HEK293 (cell line): ENCODE measurements around the gene SPINK1.
A peak's percentile ranks its signal among the peaks of the same experiment; 100 is the strongest.

Source experiments
- HOXA7 ChIP-seq: sonication (generic); formaldehyde crosslinking; IDR thresholded peaks from 2 replicates; pipeline ENCODE4 v1.8.1; 2022; ENCODE audit warnings: missing genetic modification reagents, borderline replicate concordance
- IKZF3 ChIP-seq: fragments of 450-650 bp; IDR thresholded peaks from 2 replicates; pipeline ENCODE4 v1.5.0; 2018; ENCODE audit warnings: missing biosample characterization, mild to moderate bottlenecking, missing genetic modification characterization, moderate library complexity
- MEIS1 ChIP-seq: sonication (generic); formaldehyde crosslinking; IDR thresholded peaks from 2 replicates; pipeline ENCODE4 v1.8.1; 2022; ENCODE audit warnings: missing genetic modification reagents, mild to moderate bottlenecking, borderline replicate concordance
- YY1 ChIP-seq: fragments of 450-650 bp; formaldehyde crosslinking; IDR thresholded peaks from 2 replicates; pipeline ENCODE4 v1.5.1; 2018; ENCODE audit warnings: missing biosample characterization, missing genetic modification characterization
- YY2 ChIP-seq: fragments of 450-650 bp; formaldehyde crosslinking; IDR thresholded peaks from 2 replicates; pipeline ENCODE4 v1.5.1; 2016; ENCODE audit warnings: missing biosample characterization, missing genetic modification characterization
- ZNF140 ChIP-seq: fragments of 450-650 bp; formaldehyde crosslinking; IDR thresholded peaks from 2 replicates; pipeline ENCODE4 v1.5.1; 2016; ENCODE audit warnings: missing biosample characterization, missing genetic modification characterization
- ZNF629 ChIP-seq: fragments of 450-650 bp; formaldehyde crosslinking; IDR thresholded peaks from 2 replicates; pipeline ENCODE4 v1.5.1; 2017; ENCODE audit warnings: missing biosample characterization, missing genetic modification characterization
- ZNF654 ChIP-seq: fragments of 450-650 bp; formaldehyde crosslinking; IDR thresholded peaks from 2 replicates; pipeline ENCODE4 v1.5.1; 2016; ENCODE audit warnings: low read depth, missing biosample characterization, missing genetic modification characterization
- ZNF664 ChIP-seq: fragments of 450-650 bp; formaldehyde crosslinking; IDR thresholded peaks from 2 replicates; pipeline ENCODE4 v1.5.1; 2016; ENCODE audit warnings: missing biosample characterization, missing genetic modification characterization
- ZNF707 ChIP-seq: fragments of 450-650 bp; formaldehyde crosslinking; IDR thresholded peaks from 2 replicates; pipeline ENCODE4 v1.5.1; 2016; ENCODE audit warnings: missing biosample characterization, missing genetic modification characterization
- ZNF830 ChIP-seq: fragments of 450-650 bp; IDR thresholded peaks from 2 replicates; pipeline ENCODE4 v1.5.0; 2018; ENCODE audit warnings: missing biosample characterization, missing genetic modification characterization, low read depth, mild to moderate bottlenecking, moderate library complexity
- ZXDB ChIP-seq: fragments of 450-650 bp; formaldehyde crosslinking; IDR thresholded peaks from 2 replicates; pipeline ENCODE4 v1.5.1; 2016; ENCODE audit warnings: missing biosample characterization, missing genetic modification characterization
- TF ChIP-seq, protein P1 (sequence below): fragments of 450-650 bp; formaldehyde crosslinking; IDR thresholded peaks from 2 replicates; pipeline ENCODE4 v1.5.1; 2016; ENCODE audit warnings: missing biosample characterization, missing genetic modification characterization, borderline replicate concordance
- TF ChIP-seq, protein P2 (sequence below): fragments of 450-650 bp; formaldehyde crosslinking; IDR thresholded peaks from 2 replicates; pipeline ENCODE4 v1.5.1; 2016; ENCODE audit warnings: missing biosample characterization, missing genetic modification characterization, borderline replicate concordance
- TF ChIP-seq, protein P3 (sequence below): fragments of 450-650 bp; formaldehyde crosslinking; IDR thresholded peaks from 2 replicates; pipeline ENCODE4; 2016; ENCODE audit warnings: missing biosample characterization, missing genetic modification characterization
- TF ChIP-seq, protein P4 (sequence below): fragments of 450-650 bp; formaldehyde crosslinking; IDR thresholded peaks from 2 replicates; pipeline ENCODE4 v1.5.1; 2016; ENCODE audit warnings: missing biosample characterization, missing genetic modification characterization, borderline replicate concordance
- TF ChIP-seq, protein P5 (sequence below): fragments of 450-650 bp; formaldehyde crosslinking; IDR thresholded peaks from 2 replicates; pipeline ENCODE4 v1.5.1; 2017; ENCODE audit warnings: missing biosample characterization, missing genetic modification characterization
- TF ChIP-seq, protein P6 (sequence below): fragments of 450-650 bp; formaldehyde crosslinking; IDR thresholded peaks from 2 replicates; pipeline ENCODE4 v1.5.1; 2016; ENCODE audit warnings: missing biosample characterization, missing genetic modification characterization
- TF ChIP-seq, protein P7 (sequence below): fragments of 450-650 bp; IDR thresholded peaks from 2 replicates; pipeline ENCODE4 v1.5.1; 2018; ENCODE audit warnings: missing biosample characterization, missing genetic modification characterization

The SPINK1 gene

DNA sequence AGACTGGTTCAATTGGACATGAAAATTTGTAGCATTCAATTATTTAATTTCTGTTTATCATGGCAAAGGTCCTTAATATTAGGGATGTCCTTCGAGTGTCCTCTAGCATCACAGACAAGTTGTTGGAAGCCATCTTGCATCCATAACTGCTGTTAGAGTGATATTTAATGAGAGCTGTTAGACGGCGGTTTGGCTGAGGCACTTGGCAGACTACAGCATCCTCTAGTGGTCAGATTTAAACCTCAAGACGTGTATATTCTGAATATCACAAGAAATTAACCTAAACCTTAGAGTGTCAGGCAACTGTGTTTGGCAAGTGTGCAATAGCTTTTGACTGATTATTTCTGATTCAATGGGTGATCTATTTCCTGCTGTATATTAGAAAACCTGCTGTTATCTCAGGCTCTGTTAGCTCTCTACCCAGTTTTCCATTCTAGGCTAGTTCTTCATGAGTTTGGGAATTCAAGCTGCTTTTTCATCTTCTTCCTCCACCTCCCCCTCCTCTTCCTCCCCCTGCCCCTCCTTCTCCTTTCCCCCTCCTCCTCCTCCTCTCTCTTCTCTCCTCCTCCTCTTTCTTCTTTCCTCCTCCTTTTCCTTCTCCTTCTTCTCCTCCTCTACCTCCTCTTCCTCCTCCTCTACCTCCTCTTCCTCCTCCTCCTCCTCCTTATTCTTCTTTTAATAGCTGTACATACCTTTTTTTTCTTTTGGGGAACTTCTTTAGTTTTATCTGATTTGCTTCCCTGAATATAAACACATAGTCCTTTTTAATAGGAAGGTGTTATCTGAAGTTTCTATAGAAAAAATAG, 8.6 kb downstream of the SPINK1 start (continued):
- TF ChIP-seq, protein P1, sequence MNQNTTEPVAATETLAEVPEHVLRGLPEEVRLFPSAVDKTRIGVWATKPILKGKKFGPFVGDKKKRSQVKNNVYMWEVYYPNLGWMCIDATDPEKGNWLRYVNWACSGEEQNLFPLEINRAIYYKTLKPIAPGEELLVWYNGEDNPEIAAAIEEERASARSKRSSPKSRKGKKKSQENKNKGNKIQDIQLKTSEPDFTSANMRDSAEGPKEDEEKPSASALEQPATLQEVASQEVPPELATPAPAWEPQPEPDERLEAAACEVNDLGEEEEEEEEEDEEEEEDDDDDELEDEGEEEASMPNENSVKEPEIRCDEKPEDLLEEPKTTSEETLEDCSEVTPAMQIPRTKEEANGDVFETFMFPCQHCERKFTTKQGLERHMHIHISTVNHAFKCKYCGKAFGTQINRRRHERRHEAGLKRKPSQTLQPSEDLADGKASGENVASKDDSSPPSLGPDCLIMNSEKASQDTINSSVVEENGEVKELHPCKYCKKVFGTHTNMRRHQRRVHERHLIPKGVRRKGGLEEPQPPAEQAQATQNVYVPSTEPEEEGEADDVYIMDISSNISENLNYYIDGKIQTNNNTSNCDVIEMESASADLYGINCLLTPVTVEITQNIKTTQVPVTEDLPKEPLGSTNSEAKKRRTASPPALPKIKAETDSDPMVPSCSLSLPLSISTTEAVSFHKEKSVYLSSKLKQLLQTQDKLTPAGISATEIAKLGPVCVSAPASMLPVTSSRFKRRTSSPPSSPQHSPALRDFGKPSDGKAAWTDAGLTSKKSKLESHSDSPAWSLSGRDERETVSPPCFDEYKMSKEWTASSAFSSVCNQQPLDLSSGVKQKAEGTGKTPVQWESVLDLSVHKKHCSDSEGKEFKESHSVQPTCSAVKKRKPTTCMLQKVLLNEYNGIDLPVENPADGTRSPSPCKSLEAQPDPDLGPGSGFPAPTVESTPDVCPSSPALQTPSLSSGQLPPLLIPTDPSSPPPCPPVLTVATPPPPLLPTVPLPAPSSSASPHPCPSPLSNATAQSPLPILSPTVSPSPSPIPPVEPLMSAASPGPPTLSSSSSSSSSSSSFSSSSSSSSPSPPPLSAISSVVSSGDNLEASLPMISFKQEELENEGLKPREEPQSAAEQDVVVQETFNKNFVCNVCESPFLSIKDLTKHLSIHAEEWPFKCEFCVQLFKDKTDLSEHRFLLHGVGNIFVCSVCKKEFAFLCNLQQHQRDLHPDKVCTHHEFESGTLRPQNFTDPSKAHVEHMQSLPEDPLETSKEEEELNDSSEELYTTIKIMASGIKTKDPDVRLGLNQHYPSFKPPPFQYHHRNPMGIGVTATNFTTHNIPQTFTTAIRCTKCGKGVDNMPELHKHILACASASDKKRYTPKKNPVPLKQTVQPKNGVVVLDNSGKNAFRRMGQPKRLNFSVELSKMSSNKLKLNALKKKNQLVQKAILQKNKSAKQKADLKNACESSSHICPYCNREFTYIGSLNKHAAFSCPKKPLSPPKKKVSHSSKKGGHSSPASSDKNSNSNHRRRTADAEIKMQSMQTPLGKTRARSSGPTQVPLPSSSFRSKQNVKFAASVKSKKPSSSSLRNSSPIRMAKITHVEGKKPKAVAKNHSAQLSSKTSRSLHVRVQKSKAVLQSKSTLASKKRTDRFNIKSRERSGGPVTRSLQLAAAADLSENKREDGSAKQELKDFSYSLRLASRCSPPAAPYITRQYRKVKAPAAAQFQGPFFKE (tag by site-specific recombination), result no peak
- TF ChIP-seq MEIS1 (CRISPR knock-in tag), result no peak
- TF ChIP-seq, protein P2, sequence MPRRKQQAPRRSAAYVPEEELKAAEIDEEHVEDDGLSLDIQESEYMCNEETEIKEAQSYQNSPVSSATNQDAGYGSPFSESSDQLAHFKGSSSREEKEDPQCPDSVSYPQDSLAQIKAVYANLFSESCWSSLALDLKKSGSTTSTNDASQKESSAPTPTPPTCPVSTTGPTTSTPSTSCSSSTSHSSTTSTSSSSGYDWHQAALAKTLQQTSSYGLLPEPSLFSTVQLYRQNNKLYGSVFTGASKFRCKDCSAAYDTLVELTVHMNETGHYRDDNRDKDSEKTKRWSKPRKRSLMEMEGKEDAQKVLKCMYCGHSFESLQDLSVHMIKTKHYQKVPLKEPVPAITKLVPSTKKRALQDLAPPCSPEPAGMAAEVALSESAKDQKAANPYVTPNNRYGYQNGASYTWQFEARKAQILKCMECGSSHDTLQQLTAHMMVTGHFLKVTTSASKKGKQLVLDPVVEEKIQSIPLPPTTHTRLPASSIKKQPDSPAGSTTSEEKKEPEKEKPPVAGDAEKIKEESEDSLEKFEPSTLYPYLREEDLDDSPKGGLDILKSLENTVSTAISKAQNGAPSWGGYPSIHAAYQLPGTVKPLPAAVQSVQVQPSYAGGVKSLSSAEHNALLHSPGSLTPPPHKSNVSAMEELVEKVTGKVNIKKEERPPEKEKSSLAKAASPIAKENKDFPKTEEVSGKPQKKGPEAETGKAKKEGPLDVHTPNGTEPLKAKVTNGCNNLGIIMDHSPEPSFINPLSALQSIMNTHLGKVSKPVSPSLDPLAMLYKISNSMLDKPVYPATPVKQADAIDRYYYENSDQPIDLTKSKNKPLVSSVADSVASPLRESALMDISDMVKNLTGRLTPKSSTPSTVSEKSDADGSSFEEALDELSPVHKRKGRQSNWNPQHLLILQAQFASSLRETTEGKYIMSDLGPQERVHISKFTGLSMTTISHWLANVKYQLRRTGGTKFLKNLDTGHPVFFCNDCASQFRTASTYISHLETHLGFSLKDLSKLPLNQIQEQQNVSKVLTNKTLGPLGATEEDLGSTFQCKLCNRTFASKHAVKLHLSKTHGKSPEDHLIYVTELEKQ (tag by site-specific recombination), result no peak
- no peak for TF ChIP-seq IKZF3
- TF ChIP-seq ZNF664 (tag by site-specific recombination), result 0 out of 2 replicates have a peak, but pooled peaks have one; percentile 16
- TF ChIP-seq, protein P3, sequence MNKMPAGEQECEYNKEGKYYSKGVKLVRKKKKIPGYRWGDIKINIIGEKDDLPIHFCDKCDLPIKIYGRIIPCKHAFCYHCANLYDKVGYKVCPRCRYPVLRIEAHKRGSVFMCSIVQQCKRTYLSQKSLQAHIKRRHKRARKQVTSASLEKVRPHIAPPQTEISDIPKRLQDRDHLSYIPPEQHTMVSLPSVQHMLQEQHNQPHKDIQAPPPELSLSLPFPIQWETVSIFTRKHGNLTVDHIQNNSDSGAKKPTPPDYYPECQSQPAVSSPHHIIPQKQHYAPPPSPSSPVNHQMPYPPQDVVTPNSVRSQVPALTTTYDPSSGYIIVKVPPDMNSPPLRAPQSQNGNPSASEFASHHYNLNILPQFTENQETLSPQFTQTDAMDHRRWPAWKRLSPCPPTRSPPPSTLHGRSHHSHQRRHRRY (tag by site-specific recombination), result no peak
- TF ChIP-seq YY2 (tag by site-specific recombination), result no peak
- TF ChIP-seq ZNF707 (tag by site-specific recombination), result no peak
- TF ChIP-seq, protein P4, sequence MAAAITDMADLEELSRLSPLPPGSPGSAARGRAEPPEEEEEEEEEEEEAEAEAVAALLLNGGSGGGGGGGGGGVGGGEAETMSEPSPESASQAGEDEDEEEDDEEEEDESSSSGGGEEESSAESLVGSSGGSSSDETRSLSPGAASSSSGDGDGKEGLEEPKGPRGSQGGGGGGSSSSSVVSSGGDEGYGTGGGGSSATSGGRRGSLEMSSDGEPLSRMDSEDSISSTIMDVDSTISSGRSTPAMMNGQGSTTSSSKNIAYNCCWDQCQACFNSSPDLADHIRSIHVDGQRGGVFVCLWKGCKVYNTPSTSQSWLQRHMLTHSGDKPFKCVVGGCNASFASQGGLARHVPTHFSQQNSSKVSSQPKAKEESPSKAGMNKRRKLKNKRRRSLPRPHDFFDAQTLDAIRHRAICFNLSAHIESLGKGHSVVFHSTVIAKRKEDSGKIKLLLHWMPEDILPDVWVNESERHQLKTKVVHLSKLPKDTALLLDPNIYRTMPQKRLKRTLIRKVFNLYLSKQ (tag by site-specific recombination), result no peak
- no peak for TF ChIP-seq ZNF830 (tag by site-specific recombination)
- no peak for TF ChIP-seq ZNF629
- TF ChIP-seq ZNF654 (tag by site-specific recombination), result peak; percentile 96
- TF ChIP-seq ZXDB, result no peak
- TF ChIP-seq, protein P5, sequence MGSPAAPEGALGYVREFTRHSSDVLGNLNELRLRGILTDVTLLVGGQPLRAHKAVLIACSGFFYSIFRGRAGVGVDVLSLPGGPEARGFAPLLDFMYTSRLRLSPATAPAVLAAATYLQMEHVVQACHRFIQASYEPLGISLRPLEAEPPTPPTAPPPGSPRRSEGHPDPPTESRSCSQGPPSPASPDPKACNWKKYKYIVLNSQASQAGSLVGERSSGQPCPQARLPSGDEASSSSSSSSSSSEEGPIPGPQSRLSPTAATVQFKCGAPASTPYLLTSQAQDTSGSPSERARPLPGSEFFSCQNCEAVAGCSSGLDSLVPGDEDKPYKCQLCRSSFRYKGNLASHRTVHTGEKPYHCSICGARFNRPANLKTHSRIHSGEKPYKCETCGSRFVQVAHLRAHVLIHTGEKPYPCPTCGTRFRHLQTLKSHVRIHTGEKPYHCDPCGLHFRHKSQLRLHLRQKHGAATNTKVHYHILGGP (tag by site-specific recombination), result no peak
- TF ChIP-seq, protein P6, sequence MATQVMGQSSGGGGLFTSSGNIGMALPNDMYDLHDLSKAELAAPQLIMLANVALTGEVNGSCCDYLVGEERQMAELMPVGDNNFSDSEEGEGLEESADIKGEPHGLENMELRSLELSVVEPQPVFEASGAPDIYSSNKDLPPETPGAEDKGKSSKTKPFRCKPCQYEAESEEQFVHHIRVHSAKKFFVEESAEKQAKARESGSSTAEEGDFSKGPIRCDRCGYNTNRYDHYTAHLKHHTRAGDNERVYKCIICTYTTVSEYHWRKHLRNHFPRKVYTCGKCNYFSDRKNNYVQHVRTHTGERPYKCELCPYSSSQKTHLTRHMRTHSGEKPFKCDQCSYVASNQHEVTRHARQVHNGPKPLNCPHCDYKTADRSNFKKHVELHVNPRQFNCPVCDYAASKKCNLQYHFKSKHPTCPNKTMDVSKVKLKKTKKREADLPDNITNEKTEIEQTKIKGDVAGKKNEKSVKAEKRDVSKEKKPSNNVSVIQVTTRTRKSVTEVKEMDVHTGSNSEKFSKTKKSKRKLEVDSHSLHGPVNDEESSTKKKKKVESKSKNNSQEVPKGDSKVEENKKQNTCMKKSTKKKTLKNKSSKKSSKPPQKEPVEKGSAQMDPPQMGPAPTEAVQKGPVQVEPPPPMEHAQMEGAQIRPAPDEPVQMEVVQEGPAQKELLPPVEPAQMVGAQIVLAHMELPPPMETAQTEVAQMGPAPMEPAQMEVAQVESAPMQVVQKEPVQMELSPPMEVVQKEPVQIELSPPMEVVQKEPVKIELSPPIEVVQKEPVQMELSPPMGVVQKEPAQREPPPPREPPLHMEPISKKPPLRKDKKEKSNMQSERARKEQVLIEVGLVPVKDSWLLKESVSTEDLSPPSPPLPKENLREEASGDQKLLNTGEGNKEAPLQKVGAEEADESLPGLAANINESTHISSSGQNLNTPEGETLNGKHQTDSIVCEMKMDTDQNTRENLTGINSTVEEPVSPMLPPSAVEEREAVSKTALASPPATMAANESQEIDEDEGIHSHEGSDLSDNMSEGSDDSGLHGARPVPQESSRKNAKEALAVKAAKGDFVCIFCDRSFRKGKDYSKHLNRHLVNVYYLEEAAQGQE (tag by site-specific recombination), result no peak
- no peak for TF ChIP-seq ZNF140 (tag by site-specific recombination)
- TF ChIP-seq, protein P7, sequence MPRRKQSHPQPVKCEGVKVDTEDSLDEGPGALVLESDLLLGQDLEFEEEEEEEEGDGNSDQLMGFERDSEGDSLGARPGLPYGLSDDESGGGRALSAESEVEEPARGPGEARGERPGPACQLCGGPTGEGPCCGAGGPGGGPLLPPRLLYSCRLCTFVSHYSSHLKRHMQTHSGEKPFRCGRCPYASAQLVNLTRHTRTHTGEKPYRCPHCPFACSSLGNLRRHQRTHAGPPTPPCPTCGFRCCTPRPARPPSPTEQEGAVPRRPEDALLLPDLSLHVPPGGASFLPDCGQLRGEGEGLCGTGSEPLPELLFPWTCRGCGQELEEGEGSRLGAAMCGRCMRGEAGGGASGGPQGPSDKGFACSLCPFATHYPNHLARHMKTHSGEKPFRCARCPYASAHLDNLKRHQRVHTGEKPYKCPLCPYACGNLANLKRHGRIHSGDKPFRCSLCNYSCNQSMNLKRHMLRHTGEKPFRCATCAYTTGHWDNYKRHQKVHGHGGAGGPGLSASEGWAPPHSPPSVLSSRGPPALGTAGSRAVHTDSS (tag by site-specific recombination), result peak; percentile 95
- no peak for TF ChIP-seq HOXA7
- peak; percentile 61; the same call in 1 of the 2 replicates for TF ChIP-seq YY1
